ENCODE results near the gene VPS11.
A peak's percentile ranks its signal among the peaks of the same experiment; 100 is the strongest.

DNA sequence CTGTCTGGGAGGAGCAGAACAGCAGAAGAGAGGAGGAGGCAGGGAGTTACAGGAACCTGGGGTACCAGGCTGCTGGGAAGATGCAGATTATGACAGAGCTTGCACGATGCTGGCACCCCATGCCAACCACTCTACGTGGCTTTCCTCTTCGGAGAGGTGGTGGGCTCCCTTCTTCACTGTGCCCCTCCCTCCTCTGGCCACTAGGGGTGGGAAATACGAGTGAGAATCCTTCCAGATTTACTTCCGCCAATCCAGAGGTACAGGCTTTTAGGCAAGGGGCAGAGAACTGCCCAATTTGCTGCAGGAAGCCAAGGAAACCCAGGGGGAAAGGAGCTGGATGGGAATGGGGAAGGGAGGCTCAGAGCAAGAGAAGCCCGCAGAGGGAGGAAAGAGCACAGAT lies 22.9 kb upstream of the VPS11 start:
- TF ChIP-seq, protein P1, sequence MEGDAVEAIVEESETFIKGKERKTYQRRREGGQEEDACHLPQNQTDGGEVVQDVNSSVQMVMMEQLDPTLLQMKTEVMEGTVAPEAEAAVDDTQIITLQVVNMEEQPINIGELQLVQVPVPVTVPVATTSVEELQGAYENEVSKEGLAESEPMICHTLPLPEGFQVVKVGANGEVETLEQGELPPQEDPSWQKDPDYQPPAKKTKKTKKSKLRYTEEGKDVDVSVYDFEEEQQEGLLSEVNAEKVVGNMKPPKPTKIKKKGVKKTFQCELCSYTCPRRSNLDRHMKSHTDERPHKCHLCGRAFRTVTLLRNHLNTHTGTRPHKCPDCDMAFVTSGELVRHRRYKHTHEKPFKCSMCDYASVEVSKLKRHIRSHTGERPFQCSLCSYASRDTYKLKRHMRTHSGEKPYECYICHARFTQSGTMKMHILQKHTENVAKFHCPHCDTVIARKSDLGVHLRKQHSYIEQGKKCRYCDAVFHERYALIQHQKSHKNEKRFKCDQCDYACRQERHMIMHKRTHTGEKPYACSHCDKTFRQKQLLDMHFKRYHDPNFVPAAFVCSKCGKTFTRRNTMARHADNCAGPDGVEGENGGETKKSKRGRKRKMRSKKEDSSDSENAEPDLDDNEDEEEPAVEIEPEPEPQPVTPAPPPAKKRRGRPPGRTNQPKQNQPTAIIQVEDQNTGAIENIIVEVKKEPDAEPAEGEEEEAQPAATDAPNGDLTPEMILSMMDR (conservative IDR thresholded peaks at IDR 0.05 in 1 of 2, IDR thresholded peaks at IDR 0.05 in 1 of 2; ENCODE audit: extremely low read depth in 1 of 2, insufficient read depth in 1 of 2, low read depth in 1 of 2, low read length in 2 of 2): peak in 1 of 2 donors; percentile 12
- TF ChIP-seq EZH2 (IDR thresholded peaks at IDR 0.05; ENCODE audit: borderline replicate concordance, low read length): no peak
